Tibial nerve (tissue), 4 donors: ENCODE data around the gene KRT6C. TPM values are rescaled to one million over a fixed set of nuclear protein-coding genes. Genes with fewer than 3 reads are reported as not detected.
"Not testable (repeated sequence)": the region's sequence is repeated elsewhere in the genome, so short reads cannot be mapped to it uniquely, and the experiment has no call there.

ENCODE experiments used
- DNase-seq, 2 donors: peaks; one replicate each; pipeline ENCODE4 v3.0.0-alpha.2; 2019; ENCODE audit warnings: low spot score in 2 of 2
- H3K27ac ChIP-seq, 4 donors: fragments of 200-600 bp; sonication (generic) in 3 of 4; one replicate each; pipeline ENCODE4 v1.5.1; 2017 to 2019; ENCODE audit warnings: mild to moderate bottlenecking in 1 of 4
- H3K27me3 ChIP-seq, 2 donors: fragments of 200-600 bp; sonication (generic) in 1 of 2; one replicate each; pipeline versions ENCODE4 v1.5.1 to v1.6.0; 2017 to 2019
- H3K36me3 ChIP-seq, 3 donors: fragments of 200-600 bp; sonication (generic); one replicate each; pipeline ENCODE4 v1.5.1; 2018 to 2019
- H3K4me1 ChIP-seq, 4 donors: fragments of 200-600 bp; sonication (generic) in 3 of 4; one replicate each; pipeline ENCODE4 v1.5.1; 2017 to 2019
- H3K4me3 ChIP-seq, 4 donors: fragments of 200-600 bp; sonication (generic) in 3 of 4; one replicate each; pipeline ENCODE4 v1.5.1; 2017 to 2019; ENCODE audit warnings: mild to moderate bottlenecking in 1 of 4, moderate library complexity in 1 of 4
- H3K9me3 ChIP-seq, 4 donors: fragments of 200-600 bp; sonication (generic) in 3 of 4; one replicate each; pipeline ENCODE4 v1.5.1; 2017 to 2019
- EP300 ChIP-seq, 2 donors: sonication (generic); formaldehyde crosslinking; IDR thresholded peaks; one replicate each; pipeline ENCODE4 v1.6.1; 2017; ENCODE audit warnings: antibody characterized with exemption in 2 of 2, mild to moderate bottlenecking in 1 of 2
- POLR2A ChIP-seq, 2 donors: fragments of 450-650 bp; IDR thresholded peaks; one replicate each; pipeline ENCODE4 v1.6.1; 2017; ENCODE audit warnings: antibody characterized with exemption in 2 of 2, mild to moderate bottlenecking in 2 of 2, moderate library complexity in 2 of 2
- WGBS, 2 donors: methylation state at CpG; one replicate each; pipeline ENCODE4 v1.1.5; 2018; 5-methylcytosine and 5-hydroxymethylcytosine counted together
- total RNA-seq, 4 donors: library from RNA; depleted of rRNA; stranded (reverse); fragments of >200 nt; gene quantifications; one replicate each; pipeline ENCODE4 v1.1.0, GENCODE V29; 2016
- TF ChIP-seq, protein P1 (sequence below), 5 experiments: fragments of 200-600 bp in 3 of 5; fragments of 450-650 bp in 2 of 5; sonication (generic) in 3 of 5; IDR thresholded peaks; one replicate each; pipeline ENCODE4 v1.5.1; 2016 to 2019; ENCODE audit warnings: antibody characterized with exemption in 5 of 5, mild to moderate bottlenecking in 3 of 5, moderate library complexity in 2 of 5

Gene KRT6C
- total RNA-seq, 4 donors from 2014 or later = not detected

DNA sequence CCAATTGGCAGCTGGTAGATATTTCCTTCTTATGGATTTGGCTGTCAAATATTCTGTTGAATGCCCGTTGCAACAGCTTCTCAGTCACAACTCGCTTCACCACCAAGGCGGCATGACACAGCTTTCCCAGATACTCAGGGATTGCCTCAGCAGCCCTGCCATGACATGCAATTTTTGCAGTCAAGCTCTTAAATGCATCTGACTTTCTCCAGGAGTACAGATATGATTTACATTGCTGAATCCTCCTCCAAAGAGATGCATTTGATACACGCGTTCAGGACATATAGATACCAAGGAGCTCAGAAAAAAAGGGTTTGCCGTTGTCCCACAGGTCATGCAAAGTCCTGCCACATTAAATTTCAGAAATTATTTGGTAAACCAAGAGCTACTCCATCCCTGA, 40.1 kb upstream of the KRT6C start:
- no peaks in the 10 kb centered on the region for H3K4me1 ChIP-seq
- no peak for DNase-seq
- TF ChIP-seq POLR2A (IDR thresholded peaks at IDR 0.05) (no peak), EP300 (IDR thresholded peaks at IDR 0.05) (no peak)
- TF ChIP-seq, protein P1, sequence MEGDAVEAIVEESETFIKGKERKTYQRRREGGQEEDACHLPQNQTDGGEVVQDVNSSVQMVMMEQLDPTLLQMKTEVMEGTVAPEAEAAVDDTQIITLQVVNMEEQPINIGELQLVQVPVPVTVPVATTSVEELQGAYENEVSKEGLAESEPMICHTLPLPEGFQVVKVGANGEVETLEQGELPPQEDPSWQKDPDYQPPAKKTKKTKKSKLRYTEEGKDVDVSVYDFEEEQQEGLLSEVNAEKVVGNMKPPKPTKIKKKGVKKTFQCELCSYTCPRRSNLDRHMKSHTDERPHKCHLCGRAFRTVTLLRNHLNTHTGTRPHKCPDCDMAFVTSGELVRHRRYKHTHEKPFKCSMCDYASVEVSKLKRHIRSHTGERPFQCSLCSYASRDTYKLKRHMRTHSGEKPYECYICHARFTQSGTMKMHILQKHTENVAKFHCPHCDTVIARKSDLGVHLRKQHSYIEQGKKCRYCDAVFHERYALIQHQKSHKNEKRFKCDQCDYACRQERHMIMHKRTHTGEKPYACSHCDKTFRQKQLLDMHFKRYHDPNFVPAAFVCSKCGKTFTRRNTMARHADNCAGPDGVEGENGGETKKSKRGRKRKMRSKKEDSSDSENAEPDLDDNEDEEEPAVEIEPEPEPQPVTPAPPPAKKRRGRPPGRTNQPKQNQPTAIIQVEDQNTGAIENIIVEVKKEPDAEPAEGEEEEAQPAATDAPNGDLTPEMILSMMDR (IDR thresholded peaks at IDR 0.05) = no peak
- no peaks in the 10 kb centered on the region for H3K36me3 ChIP-seq
- H3K27ac ChIP-seq = no peak overlapping the region
- peaks cover 0 to 11% (median 0%) of the 10 kb centered on the region in 4 donors for H3K9me3 ChIP-seq
- no peak overlapping the region for H3K4me3 ChIP-seq
- H3K27me3 ChIP-seq = no peaks in the 10 kb centered on the region
- 87 to 92% methylated on average over 6 of the region's 6 CpGs for WGBS, 2 donors

DNA sequence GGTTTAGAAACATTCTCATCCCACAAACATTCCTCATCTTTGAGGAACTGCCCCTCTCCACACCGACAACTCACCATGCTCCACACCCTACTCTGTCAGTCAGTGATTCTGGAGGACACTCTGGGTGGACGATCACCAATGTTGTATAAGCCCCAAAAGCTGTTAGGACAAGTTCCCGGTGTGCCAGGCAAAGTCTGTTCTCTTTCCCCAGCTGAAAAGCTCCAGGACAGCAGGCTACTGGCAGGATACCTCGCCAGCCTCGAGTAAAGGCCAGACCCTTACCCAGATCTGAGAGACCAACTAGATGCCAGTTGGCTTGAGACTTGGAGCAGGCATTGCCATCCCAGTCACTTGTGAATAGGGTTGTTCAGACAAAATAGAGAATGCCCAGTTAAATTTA, 34.6 kb upstream of the KRT6C start:
- DNase-seq = no peak
- Histone ChIP-seq H3K36me3 (no peaks in the 10 kb centered on the region), H3K4me3 (no peak overlapping the region), H3K9me3 (peaks cover 0 to 11% (median 0%) of the 10 kb centered on the region in 4 donors), H3K27ac (no peak overlapping the region), H3K4me1 (peaks cover 0 to 3% (median 0%) of the 10 kb centered on the region in 4 donors), H3K27me3 (no peaks in the 10 kb centered on the region)
- TF ChIP-seq, protein P1 (IDR thresholded peaks at IDR 0.05) = no peak
- no peak for TF ChIP-seq EP300 (IDR thresholded peaks at IDR 0.05)
- no peak for TF ChIP-seq POLR2A (IDR thresholded peaks at IDR 0.05)
- WGBS, 2 donors = 79 to 90% methylated on average over 5 of the region's 5 CpGs

DNA sequence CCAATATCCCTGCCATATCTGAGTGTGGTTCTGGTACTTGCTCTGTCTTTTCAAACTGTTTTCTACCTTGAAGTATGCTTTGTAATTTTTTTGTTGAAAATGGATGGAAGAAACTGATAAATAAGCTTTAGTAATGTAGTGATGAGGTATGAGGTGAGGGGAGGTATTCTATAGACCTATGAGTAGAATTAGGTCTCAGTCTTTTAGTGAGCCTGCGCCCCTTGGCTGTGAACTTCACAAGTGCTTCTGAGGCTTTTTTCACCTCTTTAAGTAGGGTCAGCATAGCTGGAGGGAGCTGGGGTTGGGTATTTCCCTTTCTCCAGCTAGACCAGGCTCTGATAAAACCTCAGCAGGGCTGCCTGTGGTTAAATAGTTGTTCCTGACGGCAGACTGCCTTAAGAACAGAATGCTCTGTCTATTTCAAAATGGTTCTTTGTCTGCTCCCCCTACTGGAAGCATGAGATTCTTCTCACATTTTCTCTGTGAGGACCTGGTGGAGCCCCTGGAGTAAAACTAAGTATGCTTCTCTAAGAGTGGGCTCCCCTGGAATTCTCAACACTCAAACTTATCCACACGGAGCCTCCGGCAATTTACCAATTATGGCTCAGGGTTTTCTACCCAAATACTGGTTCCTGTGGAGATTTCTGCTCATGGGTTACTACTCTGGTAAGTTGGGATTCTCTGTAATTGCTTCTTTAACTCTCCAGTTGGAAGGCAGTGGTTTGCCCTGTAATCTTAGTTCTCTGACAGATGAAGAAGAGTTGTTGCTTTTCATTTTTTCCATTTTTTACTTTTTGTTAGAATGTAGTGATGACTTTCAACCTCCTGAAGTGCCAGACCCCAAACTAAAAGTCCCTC, 33.5 kb upstream of the KRT6C start:
- 28 to 41% methylated on average over 4 of the region's 4 CpGs for WGBS, 2 donors
- no peak for DNase-seq
- Histone ChIP-seq H3K4me1 (peaks cover 0 to 3% (median 0%) of the 10 kb centered on the region in 4 donors), H3K36me3 (no peaks in the 10 kb centered on the region), H3K4me3 (no peak overlapping the region), H3K27me3 (no peaks in the 10 kb centered on the region), H3K27ac (no peak overlapping the region), H3K9me3 (peaks cover 0 to 13% (median 0%) of the 10 kb centered on the region in 4 donors)
- TF ChIP-seq, protein P1 (IDR thresholded peaks at IDR 0.05) = peak; percentile 16 to 57 (median 42)
- TF ChIP-seq POLR2A (IDR thresholded peaks at IDR 0.05) = no peak

DNA sequence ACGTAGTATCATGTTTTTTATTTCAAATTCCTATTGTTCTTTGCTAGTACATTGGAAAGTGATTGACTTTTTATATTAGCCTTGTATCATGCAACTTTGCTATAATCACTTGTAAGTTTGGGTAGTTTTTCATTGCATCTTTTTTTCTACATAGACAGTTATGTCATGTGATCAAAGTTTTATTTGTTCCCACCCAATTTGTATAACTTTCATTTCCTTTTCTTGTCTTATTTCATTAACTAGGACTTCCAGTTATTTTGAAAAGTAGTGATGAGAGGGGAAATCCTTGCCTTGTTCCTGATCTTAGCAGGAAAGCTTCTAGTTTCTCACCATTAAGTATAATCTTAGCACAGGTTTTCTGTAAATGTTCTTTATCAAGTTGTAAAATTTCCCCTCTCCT, 29.3 kb upstream of the KRT6C start:
- no peaks in the 10 kb centered on the region for H3K27me3 ChIP-seq
- DNase-seq = no peak
- no peak overlapping the region for H3K27ac ChIP-seq
- no peak overlapping the region for H3K4me3 ChIP-seq
- no peak for TF ChIP-seq EP300 (IDR thresholded peaks at IDR 0.05)
- no peak for TF ChIP-seq POLR2A (IDR thresholded peaks at IDR 0.05)
- TF ChIP-seq, protein P1 (IDR thresholded peaks at IDR 0.05) = no peak
- peaks cover 0 to 2% (median 0%) of the 10 kb centered on the region in 4 donors for H3K9me3 ChIP-seq
- WGBS, 2 donors = 89 to 94% methylated on average over 1 of the region's 1 CpG
- peaks cover 0 to 3% (median 0%) of the 10 kb centered on the region in 4 donors for H3K4me1 ChIP-seq
- no peaks in the 10 kb centered on the region for H3K36me3 ChIP-seq

DNA sequence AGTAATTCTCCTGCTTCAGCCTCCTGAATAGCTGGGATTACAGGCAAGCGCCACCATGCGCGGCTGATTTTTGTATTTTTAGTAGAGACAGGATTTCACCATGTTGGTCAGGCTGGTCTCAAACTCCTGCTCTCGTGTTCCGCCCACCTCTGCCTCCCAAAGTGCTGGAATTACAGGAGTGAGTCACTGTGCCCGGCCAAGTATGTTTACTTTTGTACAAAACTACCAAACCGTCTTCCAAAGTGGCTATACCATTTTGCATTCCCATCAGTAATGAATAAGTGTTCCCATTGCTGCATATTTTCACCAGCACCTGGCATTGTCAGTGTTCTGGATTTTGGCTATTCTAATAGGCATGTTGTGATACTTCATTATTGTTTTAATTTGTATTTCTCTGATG, 27.9 kb upstream of the KRT6C start:
- Histone ChIP-seq H3K27ac (no peak overlapping the region), H3K4me3 (no peak overlapping the region), H3K27me3 (no peaks in the 10 kb centered on the region), H3K4me1 (peaks cover 0 to 4% (median 0%) of the 10 kb centered on the region in 4 donors), H3K9me3 (peaks cover 0 to 2% (median 0%) of the 10 kb centered on the region in 4 donors), H3K36me3 (no peaks in the 10 kb centered on the region)
- DNase-seq = no peak
- TF ChIP-seq POLR2A (IDR thresholded peaks at IDR 0.05) = no peak
- TF ChIP-seq, protein P1 (IDR thresholded peaks at IDR 0.05) = no peak
- TF ChIP-seq EP300 (IDR thresholded peaks at IDR 0.05) = no peak
- 80 to 88% methylated on average over 7 of the region's 7 CpGs for WGBS, 2 donors

DNA sequence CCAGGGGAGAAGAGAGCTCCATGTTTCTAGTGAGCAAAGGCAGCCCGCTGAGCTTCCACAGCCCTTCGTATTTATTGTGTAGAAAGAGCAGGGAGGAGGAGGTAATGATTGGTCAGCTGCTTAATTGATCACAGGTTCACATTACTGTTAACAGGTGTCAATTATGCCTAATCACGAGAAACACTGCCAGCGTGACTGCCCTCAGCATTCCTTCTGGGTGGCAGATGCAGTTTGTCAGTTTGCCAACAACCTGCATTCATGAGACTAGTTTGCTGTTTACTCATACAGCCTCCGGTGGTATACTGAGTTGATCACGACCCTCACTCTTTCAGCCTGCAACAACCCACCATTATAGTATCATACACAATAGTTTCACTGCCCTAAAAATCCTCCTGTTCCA, 27.0 kb upstream of the KRT6C start:
- H3K27ac ChIP-seq, H3K36me3 ChIP-seq, H3K4me3 ChIP-seq, DNase-seq, H3K9me3 ChIP-seq, H3K27me3 ChIP-seq: not testable (repeated sequence)
- peaks cover 0 to 13% (median 0%) of the 10 kb centered on the region in 4 donors for H3K4me1 ChIP-seq
- WGBS, 2 donors = 68 to 70% methylated on average over 6 of the region's 6 CpGs
